Subcutaneous abdominal adipose tissue (tissue), 5 donors: ENCODE data around the gene RAPGEF5.
"Not testable (repeated sequence)": the region's sequence is repeated elsewhere in the genome, so short reads cannot be mapped to it uniquely, and the experiment has no call there.

Source experiments
- H3K27ac ChIP-seq: one replicate; pipeline ENCODE4 v1.7.0; 2013; ENCODE audit warnings: low read depth, mild to moderate bottlenecking, inconsistent platforms, low read length, moderate library complexity
- H3K27me3 ChIP-seq, 5 donors: one replicate each; pipeline ENCODE4 v1.7.0; 2013; ENCODE audit warnings: low read length in 5 of 5, inconsistent platforms in 1 of 5; ENCODE audit not compliant: control insufficient read depth in 5 of 5, insufficient read depth in 4 of 5
- H3K36me3 ChIP-seq, 5 donors: one replicate each; pipeline ENCODE4 v1.7.0; 2013; ENCODE audit warnings: low read length in 5 of 5; ENCODE audit not compliant: control insufficient read depth in 5 of 5, insufficient read depth in 5 of 5
- H3K4me1 ChIP-seq, 5 donors: one replicate each; pipeline ENCODE4 v1.7.0; 2013; ENCODE audit warnings: low read length in 5 of 5, mild to moderate bottlenecking in 3 of 5, moderate library complexity in 1 of 5; ENCODE audit not compliant: control insufficient read depth in 5 of 5, insufficient read depth in 5 of 5
- H3K4me3 ChIP-seq, 5 donors: one replicate each; pipeline ENCODE4 v1.7.0; 2013; ENCODE audit warnings: low read length in 5 of 5, low read depth in 1 of 5
- H3K9ac ChIP-seq, 5 donors: one replicate each; pipeline ENCODE4 v1.7.0; 2013; ENCODE audit warnings: low read length in 5 of 5, mild to moderate bottlenecking in 4 of 5, moderate library complexity in 3 of 5
- H3K9me3 ChIP-seq, 5 donors: one replicate each; pipeline ENCODE4 v1.7.0; 2013; ENCODE audit warnings: low read length in 5 of 5; ENCODE audit not compliant: control insufficient read depth in 5 of 5
- donor health status: healthy.
- donor health status: healthy.
- donor health status: healthy.
- donor health status: healthy.
- donor health status: healthy.

The RAPGEF5 gene

DNA sequence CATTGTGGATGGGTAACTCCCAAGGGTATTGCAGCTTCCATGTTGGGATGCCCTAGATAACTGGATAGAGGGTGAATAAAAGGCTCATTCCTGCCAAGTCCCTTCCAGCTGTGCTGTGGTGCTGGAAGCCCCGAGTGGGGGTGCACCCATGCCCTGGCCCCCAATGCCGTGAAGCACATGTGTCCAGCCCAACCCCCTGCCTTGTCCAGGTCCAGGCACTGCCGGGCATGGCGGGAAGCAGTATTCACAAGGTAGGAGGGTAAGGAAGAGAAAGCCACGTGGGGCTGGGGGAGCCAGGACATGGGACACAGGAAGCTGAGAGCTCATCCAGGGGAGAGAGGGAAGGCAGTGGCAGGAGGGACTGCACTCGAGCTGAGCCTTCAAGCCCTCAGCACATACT is 263.0 kb downstream of the RAPGEF5 start:
- Histone ChIP-seq H3K9me3 (no peaks in the 10 kb centered on the region), H3K27me3 (no peaks in the 10 kb centered on the region), H3K4me3 (no peak overlapping the region), H3K9ac (no peak overlapping the region), H3K27ac (no peak overlapping the region), H3K4me1 (peaks cover 0 to 29% (median 20%) of the 10 kb centered on the region in 5 donors), H3K36me3 (no peaks in the 10 kb centered on the region)

DNA sequence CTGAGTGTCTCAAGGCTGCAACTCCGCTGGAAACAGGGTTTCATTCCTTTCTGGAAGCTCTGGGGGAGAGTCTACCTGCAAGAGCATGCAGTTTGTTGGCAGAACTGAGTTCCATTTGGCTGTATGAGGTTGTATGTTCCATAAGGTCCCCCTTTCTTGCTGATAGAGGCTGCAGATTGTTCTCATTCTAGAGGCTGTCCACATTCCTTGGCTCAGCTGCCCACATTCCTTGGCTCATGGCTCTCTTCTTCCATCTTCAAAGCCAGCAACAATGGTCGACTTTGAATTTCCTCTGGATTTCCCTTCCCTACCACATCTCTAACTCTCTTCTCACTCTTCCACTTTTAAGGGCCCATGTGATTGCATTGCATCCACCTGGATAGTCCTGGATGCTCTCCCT is 264.0 kb downstream of the RAPGEF5 start:
- no peak overlapping the region for H3K9ac ChIP-seq
- peaks cover 0 to 34% (median 25%) of the 10 kb centered on the region in 5 donors for H3K4me1 ChIP-seq
- H3K9me3 ChIP-seq = no peaks in the 10 kb centered on the region
- no peaks in the 10 kb centered on the region for H3K36me3 ChIP-seq
- no peaks in the 10 kb centered on the region for H3K27me3 ChIP-seq
- no peak overlapping the region for H3K27ac ChIP-seq
- no peak overlapping the region for H3K4me3 ChIP-seq

DNA sequence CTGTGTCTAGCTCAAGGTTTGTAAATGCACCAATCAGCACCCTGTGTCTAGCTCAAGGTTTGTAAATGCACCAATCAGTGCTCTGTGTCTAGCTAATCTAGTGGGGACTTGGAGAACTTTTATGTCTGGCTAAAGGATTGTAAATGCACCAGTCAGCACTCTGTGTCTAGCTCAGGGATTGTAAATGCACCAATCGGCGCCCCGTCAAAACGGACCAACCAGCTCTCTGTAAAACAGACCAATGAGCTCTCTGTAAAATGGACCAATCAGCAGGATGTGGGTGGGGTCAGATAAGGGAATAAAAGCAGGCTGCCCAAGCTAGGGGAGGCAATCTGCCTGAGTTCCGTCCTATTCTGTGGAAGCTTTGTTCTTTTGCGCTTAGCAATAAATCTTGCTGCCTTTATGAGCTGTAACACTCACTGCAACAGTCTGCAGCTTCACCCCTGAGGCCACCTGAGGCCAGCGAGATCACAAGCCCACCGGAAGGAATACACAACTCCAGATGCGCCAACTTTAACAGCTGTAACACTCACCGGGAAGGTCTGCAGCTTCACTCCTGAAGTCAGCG is 265.9 kb downstream of the RAPGEF5 start:
- not testable (repeated sequence) for H3K27ac ChIP-seq, H3K9me3 ChIP-seq, H3K9ac ChIP-seq, H3K4me3 ChIP-seq, H3K36me3 ChIP-seq, H3K27me3 ChIP-seq
- peaks cover 0 to 34% (median 25%) of the 10 kb centered on the region in 5 donors for H3K4me1 ChIP-seq

DNA sequence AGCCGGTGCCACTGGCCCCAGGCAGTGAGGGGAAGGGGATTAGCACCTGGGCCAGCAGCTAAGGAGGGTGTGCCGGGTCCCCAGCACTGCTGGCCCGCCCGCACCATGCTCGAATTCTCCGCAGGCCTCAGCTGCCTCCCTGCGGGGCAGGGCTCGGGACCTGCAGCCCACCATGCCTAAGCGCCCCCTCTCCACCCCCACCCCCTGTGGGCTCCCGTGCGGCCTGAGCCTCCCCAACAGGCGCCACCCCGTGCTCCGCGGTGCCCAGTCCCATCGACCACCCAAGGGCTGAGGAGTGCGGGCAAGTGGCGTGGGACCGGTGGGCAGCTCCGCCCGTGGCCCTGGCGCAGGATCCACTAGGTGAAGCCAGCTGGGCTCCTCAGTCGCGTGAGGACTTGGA is 266.4 kb downstream of the RAPGEF5 start:
- H3K9me3 ChIP-seq = no peaks in the 10 kb centered on the region
- no peaks in the 10 kb centered on the region for H3K36me3 ChIP-seq
- H3K9ac ChIP-seq = no peak overlapping the region
- no peak overlapping the region for H3K27ac ChIP-seq
- H3K27me3 ChIP-seq = no peaks in the 10 kb centered on the region
- H3K4me1 ChIP-seq = peaks cover 0 to 34% (median 22%) of the 10 kb centered on the region in 5 donors
- no peak overlapping the region for H3K4me3 ChIP-seq

DNA sequence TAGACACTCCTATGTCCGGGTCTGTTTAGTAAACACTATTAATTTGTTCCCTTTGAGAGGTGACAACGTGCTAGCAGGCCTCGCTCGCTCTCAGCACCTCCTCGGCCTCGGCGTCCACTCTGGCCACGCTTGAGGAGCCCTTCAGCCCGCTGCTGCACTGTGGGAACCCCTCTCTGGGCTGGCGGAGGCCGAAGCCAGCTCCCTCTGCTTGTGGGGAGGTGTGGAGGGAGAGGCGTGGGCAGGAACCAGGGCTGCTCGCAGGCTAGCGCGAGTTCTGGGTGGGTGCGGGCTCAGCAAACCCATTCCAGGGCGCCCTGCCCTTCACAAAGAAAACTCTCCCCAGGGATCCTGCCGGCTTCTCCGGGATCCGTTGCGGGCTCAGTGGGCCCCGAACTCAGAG is 266.8 kb downstream of the RAPGEF5 start:
- H3K9me3 ChIP-seq = no peaks in the 10 kb centered on the region
- H3K27me3 ChIP-seq = no peaks in the 10 kb centered on the region
- H3K27ac ChIP-seq = no peak overlapping the region
- no peaks in the 10 kb centered on the region for H3K36me3 ChIP-seq
- H3K4me3 ChIP-seq = no peak overlapping the region
- H3K4me1 ChIP-seq = peaks cover 0 to 32% (median 18%) of the 10 kb centered on the region in 5 donors
- H3K9ac ChIP-seq = no peak overlapping the region

DNA sequence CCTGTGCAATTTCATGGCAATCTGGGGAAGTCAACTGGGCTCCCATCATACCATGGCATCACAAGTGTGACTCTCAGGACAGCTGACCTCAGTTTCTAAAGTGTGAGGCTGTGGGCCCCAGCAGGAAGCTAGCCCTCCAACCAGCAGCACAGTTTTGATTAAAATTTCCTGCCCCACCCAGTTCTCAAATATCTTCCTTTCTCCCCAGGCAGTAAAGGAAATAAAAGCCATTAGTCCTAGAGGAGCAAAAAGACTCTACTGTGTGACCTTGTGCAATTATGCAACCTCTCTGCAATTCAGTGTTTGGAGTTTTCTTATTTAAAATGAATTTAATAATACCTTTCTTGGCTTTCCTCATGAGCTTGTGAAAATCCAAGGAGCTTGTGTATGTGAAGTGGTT is 268.1 kb downstream of the RAPGEF5 start:
- no peaks in the 10 kb centered on the region for H3K9me3 ChIP-seq

DNA sequence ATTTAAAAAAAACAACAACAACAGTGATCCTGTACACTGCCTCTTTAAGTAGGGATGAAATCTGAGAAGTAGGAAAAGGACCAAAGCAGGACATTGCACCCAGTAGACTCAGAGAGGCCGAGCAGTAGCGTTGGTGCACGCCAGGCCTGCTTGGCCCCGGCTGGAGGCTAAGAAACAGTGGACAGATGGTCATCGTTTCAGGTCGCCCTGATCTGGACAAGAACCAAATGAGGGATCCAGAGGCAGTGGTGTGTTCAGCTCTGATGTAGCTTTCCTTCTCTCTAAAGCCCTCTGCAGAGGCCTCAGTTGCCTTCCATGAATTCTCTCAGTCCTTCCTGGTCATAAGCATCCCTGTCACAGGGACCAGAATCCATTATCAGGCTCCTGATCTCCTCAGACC is 269.1 kb downstream of the RAPGEF5 start:
- H3K4me3 ChIP-seq = no peak overlapping the region
- no peaks in the 10 kb centered on the region for H3K27me3 ChIP-seq
- no peaks in the 10 kb centered on the region for H3K9me3 ChIP-seq
- H3K27ac ChIP-seq = no peak overlapping the region
- no peaks in the 10 kb centered on the region for H3K36me3 ChIP-seq
- H3K9ac ChIP-seq = no peak overlapping the region
- peaks cover 1 to 23% (median 17%) of the 10 kb centered on the region in 5 donors for H3K4me1 ChIP-seq

More for the DNA sequence above, 268.1 kb downstream of the RAPGEF5 start:
- Histone ChIP-seq H3K4me1 (peaks cover 0 to 24% (median 19%) of the 10 kb centered on the region in 5 donors), H3K9ac (no peak overlapping the region), H3K4me3 (no peak overlapping the region), H3K27me3 (no peaks in the 10 kb centered on the region), H3K27ac (no peak overlapping the region), H3K36me3 (no peaks in the 10 kb centered on the region)

DNA sequence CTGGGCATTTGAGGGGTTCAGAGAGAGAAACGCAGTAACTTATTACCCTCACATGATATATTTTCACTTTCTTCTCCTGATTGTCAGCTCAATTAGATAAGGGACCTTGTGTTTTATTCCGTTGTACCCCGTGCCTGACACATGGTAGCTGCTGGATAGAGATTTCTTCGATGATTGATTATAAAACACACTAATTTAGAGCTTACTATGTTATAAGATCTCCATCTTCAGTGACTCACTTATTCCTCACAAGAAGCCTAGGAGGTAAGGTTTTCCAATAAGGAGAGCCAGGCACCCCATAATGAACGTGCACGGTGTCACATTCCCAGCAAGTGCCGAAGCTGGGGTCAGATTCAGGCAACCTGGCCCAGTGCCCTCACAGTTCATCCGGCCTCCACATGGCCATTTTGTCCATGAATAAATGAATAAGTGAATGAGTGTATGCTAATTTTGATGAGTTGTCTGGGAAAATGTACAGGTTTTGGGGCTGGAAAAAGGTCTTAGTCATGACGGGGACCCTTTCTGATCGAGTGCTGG is 273.2 kb downstream of the RAPGEF5 start:
- peaks cover 0 to 4% (median 2%) of the 10 kb centered on the region in 5 donors for H3K9me3 ChIP-seq
- H3K9ac ChIP-seq = peak overlapping the region; percentile 21 to 86 (median 79)
- H3K27me3 ChIP-seq = no peaks in the 10 kb centered on the region
- H3K36me3 ChIP-seq = no peaks in the 10 kb centered on the region
- peak overlapping the region; percentile 32 for H3K27ac ChIP-seq
- peaks cover 3 to 22% (median 17%) of the 10 kb centered on the region in 5 donors for H3K4me1 ChIP-seq
- H3K4me3 ChIP-seq = peak overlapping the region; percentile 74 to 94 (median 86)

DNA sequence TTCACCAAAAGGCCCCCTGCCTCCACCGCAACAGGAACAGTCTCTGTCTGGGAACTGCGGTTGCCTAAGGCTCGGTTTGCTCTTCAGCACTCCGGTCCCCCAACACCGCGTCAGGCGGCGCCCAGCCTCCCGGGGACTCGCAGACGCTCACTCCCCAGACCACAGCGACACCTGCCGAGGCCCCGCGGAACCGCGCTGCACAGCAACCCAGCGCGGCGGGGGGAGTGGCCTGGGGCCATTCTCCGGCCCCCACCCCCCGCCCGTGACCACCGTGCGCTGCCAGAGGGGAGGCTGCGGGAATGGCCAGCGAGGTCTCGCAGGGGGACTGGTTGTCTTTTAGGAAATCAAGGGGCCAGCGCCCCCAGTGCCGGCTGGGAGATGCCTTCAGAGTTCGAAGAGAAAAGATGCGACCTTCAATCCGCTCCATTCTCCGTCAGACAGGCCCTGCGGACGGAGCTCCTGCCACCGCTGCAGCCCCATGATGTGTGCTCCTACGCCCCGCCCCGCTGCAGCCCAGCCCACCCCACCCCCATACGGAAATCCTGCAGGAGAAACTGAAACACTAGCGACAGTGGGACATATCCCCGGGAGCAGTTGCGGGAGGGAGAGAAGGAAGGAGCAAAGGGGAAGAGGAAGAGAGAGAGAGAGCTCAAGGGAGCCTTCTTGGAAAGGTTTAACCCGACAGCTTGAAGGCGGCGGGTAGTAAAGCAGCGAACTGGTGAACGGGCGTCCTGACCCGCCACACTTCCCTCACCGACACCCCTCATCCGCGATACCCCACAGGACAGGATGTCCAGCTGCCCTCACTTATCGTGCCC is 273.9 kb downstream of the RAPGEF5 start:
- H3K36me3 ChIP-seq = no peaks in the 10 kb centered on the region
- peaks cover 3 to 19% (median 15%) of the 10 kb centered on the region in 5 donors for H3K4me1 ChIP-seq
- H3K27me3 ChIP-seq = peaks cover 0 to 4% (median 0%) of the 10 kb centered on the region in 5 donors
- H3K9me3 ChIP-seq = peaks cover 0 to 4% (median 2%) of the 10 kb centered on the region in 5 donors
- peak overlapping the region; percentile 74 to 94 (median 86) for H3K4me3 ChIP-seq
- H3K9ac ChIP-seq = peak overlapping the region; percentile 52 to 86 (median 79)
- H3K27ac ChIP-seq = peak overlapping the region; percentile 32

DNA sequence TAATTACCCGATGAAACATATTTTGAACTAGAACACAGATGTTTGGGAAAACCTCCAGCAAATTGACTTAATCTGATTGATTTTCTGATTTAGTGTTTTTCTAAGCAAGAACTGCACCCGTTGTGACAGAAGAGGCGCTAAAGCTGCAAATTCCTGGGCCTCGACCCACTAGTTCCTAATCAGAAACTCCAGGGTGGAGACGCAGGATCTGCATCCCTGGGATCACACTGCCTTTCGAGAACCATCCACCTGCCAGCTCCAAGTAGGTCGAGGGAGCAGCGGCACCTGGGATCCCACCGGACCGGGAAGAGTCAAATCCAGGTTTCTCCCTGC is 274.4 kb downstream of the RAPGEF5 start:
- peak overlapping the region; percentile 32 for H3K27ac ChIP-seq
- peaks cover 0 to 4% (median 2%) of the 10 kb centered on the region in 5 donors for H3K9me3 ChIP-seq
- H3K4me3 ChIP-seq = peak overlapping the region; percentile 74 to 88 (median 86)
- peak overlapping the region; percentile 52 to 86 (median 74) for H3K9ac ChIP-seq
- peaks cover 0 to 9% (median 0%) of the 10 kb centered on the region in 5 donors for H3K27me3 ChIP-seq
- no peaks in the 10 kb centered on the region for H3K36me3 ChIP-seq
- peaks cover 3 to 19% (median 15%) of the 10 kb centered on the region in 5 donors for H3K4me1 ChIP-seq
